Thyroid gland (tissue), 4 donors: Measurements from ENCODE around the gene N4BP2.

Experiments
- CTCF ChIP-seq, 6 experiments: fragments of 200-600 bp in 3 of 6; fragments of 450-650 bp in 3 of 6; sonication (generic) in 3 of 6; IDR thresholded peaks; one replicate each; pipeline ENCODE4 v1.5.1; 2016 to 2019; ENCODE audit warnings: antibody characterized with exemption in 6 of 6, mild to moderate bottlenecking in 2 of 6, inconsistent platforms in 1 of 6, moderate library complexity in 1 of 6
- POLR2A ChIP-seq, 2 donors: fragments of 450-650 bp; IDR thresholded peaks; one replicate each; pipeline ENCODE4 v1.6.1; 2017; ENCODE audit warnings: antibody characterized with exemption in 2 of 2, mild to moderate bottlenecking in 2 of 2, moderate library complexity in 1 of 2

GRCh38 chr4:40121515-40121914 lies 64.9 kb downstream of the N4BP2 start:
- TF ChIP-seq CTCF (IDR thresholded peaks at IDR 0.05) (no peak), POLR2A (IDR thresholded peaks at IDR 0.05) (no peak)
